Gastrocnemius medialis (tissue), 4 donors: ENCODE results near the gene DIAPH3.

Experiments
- POLR2A ChIP-seq, 2 donors: fragments of 450-650 bp; IDR thresholded peaks; one replicate each; pipeline ENCODE4 v1.6.1; 2017; ENCODE audit warnings: antibody characterized with exemption in 2 of 2, mild to moderate bottlenecking in 2 of 2, moderate library complexity in 2 of 2
- TF ChIP-seq, protein P1 (sequence below), 5 experiments: fragments of 450-650 bp in 3 of 5; fragments of 200-600 bp in 2 of 5; sonication (generic) in 2 of 5; IDR thresholded peaks in 4 of 5; conservative IDR thresholded peaks in 1 of 5; 1 replicate in 4 of 5; 2 replicates in 1 of 5; pipeline ENCODE4 v1.5.1; 2016 to 2019; ENCODE audit warnings: antibody characterized with exemption in 5 of 5, mild to moderate bottlenecking in 3 of 5, moderate library complexity in 3 of 5

DNA sequence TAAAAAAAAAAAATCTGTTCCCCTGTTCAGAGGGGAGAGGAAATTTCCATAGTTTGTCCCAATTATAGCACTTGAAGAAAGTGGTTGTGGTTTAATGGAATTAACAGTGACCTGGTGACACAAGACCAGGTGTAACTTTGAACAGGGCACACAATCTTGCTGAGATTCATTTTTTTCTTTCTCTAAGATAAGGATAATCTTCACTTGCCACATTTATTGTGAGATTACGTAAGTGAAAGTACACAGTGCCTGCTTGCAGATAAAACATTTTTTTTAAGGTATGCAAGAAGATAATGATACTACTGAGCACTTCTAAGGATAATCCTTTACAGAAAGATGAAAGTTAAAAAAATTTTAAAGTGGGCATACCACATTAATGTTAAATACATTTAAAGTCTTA, 448.1 kb downstream of the DIAPH3 start:
- TF ChIP-seq POLR2A (IDR thresholded peaks at IDR 0.05), result no peak
- TF ChIP-seq, protein P1, sequence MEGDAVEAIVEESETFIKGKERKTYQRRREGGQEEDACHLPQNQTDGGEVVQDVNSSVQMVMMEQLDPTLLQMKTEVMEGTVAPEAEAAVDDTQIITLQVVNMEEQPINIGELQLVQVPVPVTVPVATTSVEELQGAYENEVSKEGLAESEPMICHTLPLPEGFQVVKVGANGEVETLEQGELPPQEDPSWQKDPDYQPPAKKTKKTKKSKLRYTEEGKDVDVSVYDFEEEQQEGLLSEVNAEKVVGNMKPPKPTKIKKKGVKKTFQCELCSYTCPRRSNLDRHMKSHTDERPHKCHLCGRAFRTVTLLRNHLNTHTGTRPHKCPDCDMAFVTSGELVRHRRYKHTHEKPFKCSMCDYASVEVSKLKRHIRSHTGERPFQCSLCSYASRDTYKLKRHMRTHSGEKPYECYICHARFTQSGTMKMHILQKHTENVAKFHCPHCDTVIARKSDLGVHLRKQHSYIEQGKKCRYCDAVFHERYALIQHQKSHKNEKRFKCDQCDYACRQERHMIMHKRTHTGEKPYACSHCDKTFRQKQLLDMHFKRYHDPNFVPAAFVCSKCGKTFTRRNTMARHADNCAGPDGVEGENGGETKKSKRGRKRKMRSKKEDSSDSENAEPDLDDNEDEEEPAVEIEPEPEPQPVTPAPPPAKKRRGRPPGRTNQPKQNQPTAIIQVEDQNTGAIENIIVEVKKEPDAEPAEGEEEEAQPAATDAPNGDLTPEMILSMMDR (IDR thresholded peaks at IDR 0.05 in 4 of 5, conservative IDR thresholded peaks at IDR 0.05 in 1 of 5), result no peak
